Nephron (organoid): Measurements from ENCODE around the gene ATRNL1.

Experiments used
- H3K27ac Mint-ChIP-seq, 3 experiments: 2 replicates each; pipeline ENCODE4 v1.8.0; 2020; ENCODE audit warnings: mixed read lengths in 3 of 3, mild to moderate bottlenecking in 2 of 3, moderate library complexity in 1 of 3
- H3K27me3 Mint-ChIP-seq: 2 replicates; pipeline ENCODE4 v1.8.0; 2021; ENCODE audit warnings: low read depth, mild to moderate bottlenecking, moderate library complexity, mixed read lengths
- H3K36me3 Mint-ChIP-seq: 2 replicates; pipeline ENCODE4 v1.8.0; 2020; ENCODE audit warnings: low read depth, mixed read lengths
- H3K4me1 Mint-ChIP-seq: 2 replicates; pipeline ENCODE4 v1.8.0; 2020; ENCODE audit warnings: mixed read lengths
- H3K4me3 Mint-ChIP-seq, 3 experiments: 2 replicates each; pipeline ENCODE4 v1.8.0; 2020; ENCODE audit warnings: mild to moderate bottlenecking in 3 of 3, mixed read lengths in 3 of 3, moderate library complexity in 2 of 3
- H3K9me3 Mint-ChIP-seq: 2 replicates; pipeline ENCODE4 v1.8.0; 2020; ENCODE audit warnings: mixed read lengths
- TF ChIP-seq, protein P1 (sequence below), 3 experiments: fragments of 200-600 bp; sonication (generic); IDR thresholded peaks; one replicate each; pipeline ENCODE4 v1.5.0; 2021; ENCODE audit warnings: antibody characterized with exemption in 3 of 3; ENCODE audit not compliant: unreplicated experiment in 3 of 3

The ATRNL1 gene

GRCh38 chr10:115047705-115048104, 45.5 kb upstream of the ATRNL1 start:
- peaks cover 27% of the 10 kb centered on the region for H3K4me1 Mint-ChIP-seq
- H3K27ac Mint-ChIP-seq: no peak overlapping the region
- H3K9me3 Mint-ChIP-seq: no peaks in the 10 kb centered on the region
- peaks cover 1% of the 10 kb centered on the region for H3K27me3 Mint-ChIP-seq
- no peak overlapping the region for H3K4me3 Mint-ChIP-seq
- H3K36me3 Mint-ChIP-seq: no peaks in the 10 kb centered on the region
- TF ChIP-seq, protein P1, sequence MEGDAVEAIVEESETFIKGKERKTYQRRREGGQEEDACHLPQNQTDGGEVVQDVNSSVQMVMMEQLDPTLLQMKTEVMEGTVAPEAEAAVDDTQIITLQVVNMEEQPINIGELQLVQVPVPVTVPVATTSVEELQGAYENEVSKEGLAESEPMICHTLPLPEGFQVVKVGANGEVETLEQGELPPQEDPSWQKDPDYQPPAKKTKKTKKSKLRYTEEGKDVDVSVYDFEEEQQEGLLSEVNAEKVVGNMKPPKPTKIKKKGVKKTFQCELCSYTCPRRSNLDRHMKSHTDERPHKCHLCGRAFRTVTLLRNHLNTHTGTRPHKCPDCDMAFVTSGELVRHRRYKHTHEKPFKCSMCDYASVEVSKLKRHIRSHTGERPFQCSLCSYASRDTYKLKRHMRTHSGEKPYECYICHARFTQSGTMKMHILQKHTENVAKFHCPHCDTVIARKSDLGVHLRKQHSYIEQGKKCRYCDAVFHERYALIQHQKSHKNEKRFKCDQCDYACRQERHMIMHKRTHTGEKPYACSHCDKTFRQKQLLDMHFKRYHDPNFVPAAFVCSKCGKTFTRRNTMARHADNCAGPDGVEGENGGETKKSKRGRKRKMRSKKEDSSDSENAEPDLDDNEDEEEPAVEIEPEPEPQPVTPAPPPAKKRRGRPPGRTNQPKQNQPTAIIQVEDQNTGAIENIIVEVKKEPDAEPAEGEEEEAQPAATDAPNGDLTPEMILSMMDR (IDR thresholded peaks at IDR 0.05; ENCODE audit: unreplicated experiment in 3 of 3): no peak

DNA sequence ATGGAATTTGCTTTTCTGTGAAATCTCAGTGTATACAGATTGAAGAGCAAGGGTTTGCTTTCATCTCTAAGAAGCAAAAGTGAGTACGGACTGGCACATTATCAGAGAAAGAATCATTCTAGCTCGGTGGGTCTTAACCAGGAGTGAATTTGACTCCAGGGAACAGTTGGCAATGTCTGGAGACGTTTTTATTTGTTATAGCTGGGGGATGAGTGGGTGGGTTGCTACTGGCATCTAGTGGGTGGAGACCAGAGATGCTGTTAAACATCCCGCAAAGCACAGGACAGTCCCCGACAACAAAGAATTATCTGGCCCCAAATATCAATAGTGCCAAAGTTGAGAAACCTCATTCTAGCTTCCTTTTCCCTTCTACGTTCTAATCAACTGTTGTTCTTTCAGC, 43.8 kb upstream of the ATRNL1 start:
- Mint-ChIP-seq H3K36me3 (no peaks in the 10 kb centered on the region), H3K4me1 (peaks cover 27% of the 10 kb centered on the region), H3K4me3 (no peak overlapping the region), H3K9me3 (no peaks in the 10 kb centered on the region), H3K27ac (peak overlapping the region in 2 of 3 experiments; percentile 10 to 26), H3K27me3 (no peaks in the 10 kb centered on the region)
- TF ChIP-seq, protein P1 (IDR thresholded peaks at IDR 0.05; ENCODE audit: unreplicated experiment in 3 of 3): no peak

DNA sequence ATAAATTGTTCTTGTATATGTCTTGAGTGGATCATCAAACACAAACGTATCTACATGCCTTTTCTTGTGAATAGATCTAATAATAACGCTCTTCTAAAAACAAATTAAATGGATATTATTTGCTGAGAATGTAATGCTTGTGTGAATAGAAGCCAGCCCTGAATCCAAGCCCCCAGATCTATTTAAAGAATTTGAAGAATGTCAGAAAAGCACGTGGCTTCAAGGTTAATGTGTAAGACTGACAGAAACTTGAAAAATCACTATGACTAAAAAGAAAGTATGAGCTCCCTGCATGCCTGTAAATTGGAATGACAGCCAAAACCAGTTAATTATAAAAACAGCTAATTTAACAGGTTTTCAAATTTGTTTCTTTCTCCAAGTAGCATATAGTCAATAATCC, 43.2 kb upstream of the ATRNL1 start:
- Mint-ChIP-seq H3K9me3 (no peaks in the 10 kb centered on the region), H3K4me1 (peaks cover 27% of the 10 kb centered on the region), H3K4me3 (no peak overlapping the region), H3K36me3 (no peaks in the 10 kb centered on the region), H3K27me3 (no peaks in the 10 kb centered on the region), H3K27ac (peak overlapping the region; percentile 27 to 85 (median 36))
- TF ChIP-seq, protein P1 (IDR thresholded peaks at IDR 0.05; ENCODE audit: unreplicated experiment in 3 of 3): no peak

DNA sequence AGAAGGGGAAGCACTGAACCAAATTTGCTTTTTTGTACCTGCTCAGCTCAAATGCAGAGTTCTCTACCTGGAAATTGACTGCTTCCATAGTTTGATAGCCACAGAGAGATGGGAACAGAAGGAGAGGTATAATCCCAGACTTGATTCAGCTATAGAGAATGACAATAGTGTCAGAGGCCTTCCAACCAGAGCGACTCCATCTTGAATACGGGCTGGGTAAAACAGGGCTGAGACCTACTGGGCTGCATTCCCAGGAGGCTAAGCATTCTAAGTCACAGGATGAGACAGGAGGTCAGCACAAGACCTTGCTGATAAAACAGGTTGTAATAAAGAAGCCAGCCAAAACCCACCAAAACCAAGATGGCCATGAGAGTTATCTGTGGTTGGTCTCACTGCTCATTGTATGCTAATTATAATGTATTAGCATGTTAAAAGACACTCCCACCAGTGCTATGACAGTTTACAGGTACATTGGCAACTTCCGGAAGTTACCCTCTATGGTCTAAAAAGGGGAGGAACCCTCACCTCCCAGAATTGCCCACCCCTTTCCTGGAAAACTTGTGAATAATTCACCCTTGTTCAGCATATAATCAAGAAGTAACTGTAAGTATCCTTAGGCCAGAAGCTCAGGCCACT, 42.7 kb upstream of the ATRNL1 start:
- Mint-ChIP-seq H3K9me3 (no peaks in the 10 kb centered on the region), H3K36me3 (no peaks in the 10 kb centered on the region)

GRCh38 chr10:115051216-115051615, 41.9 kb upstream of the ATRNL1 start:
- Mint-ChIP-seq H3K4me3 (no peak overlapping the region), H3K9me3 (no peaks in the 10 kb centered on the region), H3K4me1 (peaks cover 20% of the 10 kb centered on the region), H3K36me3 (no peaks in the 10 kb centered on the region), H3K27me3 (no peaks in the 10 kb centered on the region), H3K27ac (peak overlapping the region in 2 of 3 experiments; percentile 27 to 59)
- TF ChIP-seq, protein P1 (IDR thresholded peaks at IDR 0.05; ENCODE audit: unreplicated experiment in 3 of 3): no peak

More for the DNA sequence above, 42.7 kb upstream of the ATRNL1 start:
- Mint-ChIP-seq H3K27ac (peak overlapping the region; percentile 27 to 85 (median 36)), H3K4me1 (peaks cover 24% of the 10 kb centered on the region), H3K4me3 (no peak overlapping the region), H3K27me3 (no peaks in the 10 kb centered on the region)
- TF ChIP-seq, protein P1 (IDR thresholded peaks at IDR 0.05; ENCODE audit: unreplicated experiment in 3 of 3): no peak

DNA sequence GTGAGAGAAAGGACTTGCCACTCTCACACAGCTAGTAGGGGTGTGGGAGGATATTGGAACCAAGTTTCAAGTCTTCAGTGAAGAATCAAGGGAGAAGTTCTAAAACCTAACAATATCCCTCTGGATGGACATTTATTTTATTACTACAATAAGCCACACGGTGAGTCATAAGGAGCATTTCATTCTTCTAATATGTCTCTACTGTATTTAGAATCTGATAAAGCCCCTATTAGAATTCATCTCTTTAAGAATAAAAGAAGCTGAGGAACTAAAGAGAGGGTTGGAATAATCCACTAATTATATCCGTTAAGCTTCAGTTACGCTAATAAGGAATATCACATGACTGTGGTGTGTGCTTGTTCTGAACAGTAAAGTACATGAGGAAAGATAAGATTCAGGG, 40.9 kb upstream of the ATRNL1 start:
- Mint-ChIP-seq H3K27ac (no peak overlapping the region), H3K4me1 (peaks cover 20% of the 10 kb centered on the region), H3K36me3 (no peaks in the 10 kb centered on the region), H3K9me3 (no peaks in the 10 kb centered on the region), H3K27me3 (no peaks in the 10 kb centered on the region), H3K4me3 (no peak overlapping the region)
- TF ChIP-seq, protein P1 (IDR thresholded peaks at IDR 0.05; ENCODE audit: unreplicated experiment in 3 of 3): no peak
